GM12878 (cell line): ENCODE results near the gene SYT1. TPM values are rescaled to one million over a fixed set of nuclear protein-coding genes. Genes with fewer than 3 reads are reported as not detected.

Experiments
- ATAC-seq: fragments of 200-7000 bp; cut with Tn5 transposase; 3 replicates; pipeline ENCODE4 v1.9.1; 2020; ENCODE audit warnings: mild to moderate bottlenecking, moderate library complexity
- BruUV-seq: library from RNA; stranded (reverse); fragments of 400-500 nt; replicated peaks from 2 replicates; lab custom pipeline; 2021; lab: Mats Ljungman, UMichigan
- CTCF ChIA-PET: fragments of 300-600 bp; sonication (Branson Sonifier 250); formaldehyde crosslinking; extraction: SDS; loops from one replicate; lab custom pipeline; 2021; ENCODE audit warnings: inconsistent platforms; lab: Yijun Ruan, JAX
- POLR2A ChIA-PET: fragments of 350-600 bp; formaldehyde crosslinking; extraction: SDS; loops from one replicate; lab custom pipeline; 2021; ENCODE audit warnings: inconsistent platforms; lab: Charles Lee
- RAD21 ChIA-PET: fragments of 300-600 bp; sonication (Branson Sonifier 250); formaldehyde crosslinking; loops from one replicate; lab custom pipeline; 2023; ENCODE audit warnings: antibody characterized with exemption; ENCODE audit not compliant: unreplicated experiment; lab: Charles Lee
- SMC1A ChIA-PET: fragments of 300-600 bp; sonication (Branson Sonifier 250); formaldehyde crosslinking; loops from one replicate; lab custom pipeline; 2023; ENCODE audit not compliant: unreplicated experiment, uncharacterized antibody; lab: Charles Lee
- DNase-seq: peaks from one replicate; pipeline ENCODE4 v3.0.0-alpha.2; 2011; ENCODE audit warnings: low read depth, low spot score
- FAIRE-seq: peaks from 3 replicates; lab custom pipeline; 2011; peaks lifted over from hg19 to GRCh38; lab: Jason Lieb, UNC
- H2AFZ ChIP-seq: 2 replicates; pipeline ENCODE4 v1.6.0; 2011; ENCODE audit warnings: low read depth, low read length, control low read depth; ENCODE audit not compliant: control insufficient read depth
- H3K27ac ChIP-seq: 2 replicates; pipeline ENCODE4 v1.5.1; 2011; ENCODE audit warnings: control low read depth; ENCODE audit not compliant: control insufficient read depth, insufficient read depth
- H3K27me3 ChIP-seq, 2 experiments: replicated peaks in 1 of 2; 2 replicates each; pipeline versions ENCODE4 v1.6.0 to v1.6.1; 2011; ENCODE audit warnings: low read length in 1 of 2; ENCODE audit not compliant: control insufficient read depth in 2 of 2, insufficient read depth in 2 of 2
- H3K36me3 ChIP-seq, 2 experiments: 2 replicates each; pipeline ENCODE4 v1.5.1; 2011; ENCODE audit warnings: low read length in 1 of 2; ENCODE audit not compliant: control insufficient read depth in 2 of 2, insufficient read depth in 2 of 2
- H3K4me1 ChIP-seq: 2 replicates; pipeline ENCODE4 v1.6.1; 2011; ENCODE audit warnings: mild to moderate bottlenecking, low read length, moderate library complexity, mixed read lengths; ENCODE audit not compliant: control insufficient read depth, insufficient read depth
- H3K4me2 ChIP-seq: 2 replicates; pipeline ENCODE4 v1.6.0; 2011; ENCODE audit warnings: control low read depth; ENCODE audit not compliant: control insufficient read depth, insufficient read depth
- H3K4me3 ChIP-seq: fragments of 200-600 bp; sonication (generic); 2 replicates; pipeline ENCODE4 v1.5.1; 2016
- H3K79me2 ChIP-seq: 2 replicates; pipeline ENCODE4 v1.6.0; 2011; ENCODE audit warnings: low read length; ENCODE audit not compliant: control insufficient read depth, insufficient read depth
- H3K9ac ChIP-seq: 2 replicates; pipeline ENCODE4 v1.8.0; 2011; ENCODE audit warnings: low read length, control low read depth, mixed read lengths; ENCODE audit not compliant: control insufficient read depth, insufficient read depth
- H3K9me3 ChIP-seq: replicated peaks from 3 replicates; pipeline ENCODE4 v1.5.1; 2011; ENCODE audit warnings: mild to moderate bottlenecking, low read length; ENCODE audit not compliant: control insufficient read depth, insufficient read depth
- H4K20me1 ChIP-seq: 2 replicates; pipeline ENCODE4 v1.6.0; 2011; ENCODE audit not compliant: control insufficient read depth, insufficient read depth
- BRCA1 ChIP-seq: IDR thresholded peaks from 2 replicates; pipeline ENCODE4 v1.6.1; 2011; ENCODE audit warnings: low read depth, low read length, improper control_type of control experiment
- DPF2 ChIP-seq: fragments of 450-650 bp; IDR thresholded peaks from 2 replicates; pipeline ENCODE4 v1.6.1; 2017; ENCODE audit warnings: mild to moderate bottlenecking
- ETV6 ChIP-seq, 2 experiments: fragments of 450-650 bp in 1 of 2; IDR thresholded peaks in 1 of 2; conservative IDR thresholded peaks in 1 of 2; 2 replicates each; pipeline ENCODE4 v1.6.1; 2014; ENCODE audit warnings: antibody characterized with exemption in 1 of 2, borderline replicate concordance in 1 of 2, low read depth in 1 of 2, mild to moderate bottlenecking in 1 of 2, moderate library complexity in 1 of 2
- GABPA ChIP-seq: IDR thresholded peaks from 2 replicates; pipeline ENCODE4 v1.6.1; 2014; ENCODE audit warnings: antibody characterized with exemption, low read depth, mild to moderate bottlenecking, inconsistent platforms
- GATAD2B ChIP-seq: fragments of 450-650 bp; conservative IDR thresholded peaks from 2 replicates; pipeline ENCODE4 v1.6.1; 2017; ENCODE audit warnings: low read depth, mild to moderate bottlenecking, moderate library complexity
- JUND ChIP-seq: IDR thresholded peaks from 2 replicates; pipeline ENCODE4 v1.6.1; 2012; ENCODE audit warnings: low read depth, mild to moderate bottlenecking, low read length, improper control_type of control experiment, moderate library complexity
- KDM1A ChIP-seq: fragments of 200-600 bp; sonication (generic); IDR thresholded peaks from 2 replicates; pipeline ENCODE4 v1.6.1; 2016; ENCODE audit warnings: borderline replicate concordance
- MEF2B ChIP-seq: fragments of 450-650 bp; IDR thresholded peaks from 2 replicates; pipeline ENCODE4 v1.6.1; 2018; ENCODE audit warnings: mild to moderate bottlenecking, moderate library complexity; ENCODE audit not compliant: partially characterized antibody, poor library complexity, severe bottlenecking
- NFIC ChIP-seq: IDR thresholded peaks from 2 replicates; pipeline ENCODE4 v1.6.1; 2012; ENCODE audit warnings: low read depth, mild to moderate bottlenecking, inconsistent platforms, low read length, moderate library complexity
- NFYA ChIP-seq: IDR thresholded peaks from 2 replicates; pipeline ENCODE4 v1.6.1; 2011; ENCODE audit warnings: low read depth, mild to moderate bottlenecking, low read length, improper control_type of control experiment, borderline replicate concordance
- NR2C1 ChIP-seq: fragments of 450-650 bp; IDR thresholded peaks from 2 replicates; pipeline ENCODE4 v1.6.1; 2017; ENCODE audit warnings: antibody characterized with exemption, mild to moderate bottlenecking, moderate library complexity
- SREBF1 ChIP-seq: IDR thresholded peaks from 2 replicates; pipeline ENCODE4 v1.6.1; 2012; ENCODE audit warnings: mild to moderate bottlenecking, low read length
- SREBF2 ChIP-seq: IDR thresholded peaks from 2 replicates; pipeline ENCODE4 v1.6.1; 2012; ENCODE audit warnings: mild to moderate bottlenecking, low read length
- YBX1 ChIP-seq: fragments of 450-650 bp; IDR thresholded peaks from 2 replicates; pipeline ENCODE4 v1.6.1; 2016; ENCODE audit warnings: antibody characterized with exemption
- YY1 ChIP-seq: IDR thresholded peaks from 2 replicates; pipeline ENCODE4 v1.6.1; 2011; ENCODE audit warnings: low read depth, mild to moderate bottlenecking, low read length
- ZBED1 ChIP-seq: IDR thresholded peaks from 2 replicates; pipeline ENCODE4 v1.6.1; 2016; ENCODE audit warnings: borderline replicate concordance
- ZBTB11 ChIP-seq: fragments of 450-650 bp; formaldehyde crosslinking; IDR thresholded peaks from 2 replicates; pipeline ENCODE4 v1.5.0; 2022; ENCODE audit warnings: mild to moderate bottlenecking, missing genetic modification characterization
- ZBTB33 ChIP-seq: fragments of 450-650 bp; IDR thresholded peaks from 2 replicates; pipeline ENCODE4 v1.6.1; 2017; ENCODE audit warnings: mild to moderate bottlenecking
- WGBS: methylation state at CpG from one replicate; pipeline ENCODE4 v1.1.6; 2016; ENCODE audit warnings: low lambda C conversion rate; ENCODE audit not compliant: insufficient replicate concordance, insufficient coverage; ENCODE audit errors: missing lambda C conversion rate; 5-methylcytosine and 5-hydroxymethylcytosine counted together
- in situ Hi-C: fragments of 300-500 bp; cut with MboI; formaldehyde crosslinking; loops from 9 replicates; pipeline ENCODE4 v1.14.3; 2018; ENCODE audit warnings: mixed read lengths
- intact Hi-C: fragments of 100-400 bp; cut with micrococcal nuclease; formaldehyde crosslinking; loops from one replicate; pipeline ENCODE4 v1.14.2; 2022; ENCODE audit not compliant: unreplicated experiment
- polyA plus RNA-seq, 11 experiments: library from polyadenylated mRNA; depleted of rRNA in 4 of 11; unstranded in 6 of 11; stranded (reverse) in 5 of 11; fragments of >200 nt; fragmentation: Nextera tagmentation in 4 of 11; fragmentation: Illumina TruSeq in 1 of 11; extraction: Ambion mirVana in 4 of 11; extraction: Trizol in 1 of 11; gene quantifications; 1 replicate in 1 of 11; 2 replicates in 10 of 11; pipeline versions ENCODE4 v1.2.1 to v1.2.3, GENCODE V29; 2011 to 2016; ENCODE audit warnings: inconsistent platforms in 2 of 11, missing spikeins in 2 of 11, low read depth in 1 of 11
- total RNA-seq, 4 experiments: library from RNA; depleted of rRNA in 3 of 4; stranded (reverse); fragments of >200 nt in 3 of 4; fragmentation: Illumina TruSeq in 1 of 4; extraction: Trizol in 1 of 4; gene quantifications; 2 replicates each; pipeline versions ENCODE4 v1.2.1 to v1.2.3, GENCODE V29; 2013 to 2021
- TF ChIP-seq, protein P1 (sequence below): fragments of 150-350 bp; IDR thresholded peaks from 2 replicates; pipeline ENCODE4 v1.6.1; 2014; ENCODE audit warnings: mild to moderate bottlenecking, low read depth, low read length

The SYT1 gene
- total and polyA plus RNA-seq, 10 of the 15 experiments (the other 5 are each of a cell fraction or from before 2014, with no cell fraction given) = 0.10 to 0.28 TPM; not detected in 8

GRCh38 chr12:79267580-79267979, 403.0 kb downstream of the SYT1 start (continued):
- TF ChIP-seq NFIC (no peak), SREBF2 (no peak), YBX1 (no peak), SREBF1 (no peak), JUND (no peak), YY1 (no peak)

GRCh38 chr12:79274501-79275064, 410.0 kb downstream of the SYT1 start:
- intact Hi-C loops = no loop called here
- ChIA-PET SMC1A (no interaction called here), CTCF (no interaction called here), RAD21 (no interaction called here), POLR2A (no interaction called here)
- H3K9me3 ChIP-seq = no peaks in the 10 kb centered on the region
- ATAC-seq (peak; percentile 56), FAIRE-seq (no peak), DNase-seq (no peak)
- H3K79me2 ChIP-seq = no peaks in the 10 kb centered on the region
- H4K20me1 ChIP-seq = no peaks in the 10 kb centered on the region
- H3K9ac ChIP-seq = no peak overlapping the region
- 39% methylated on average over 3 of the region's 4 CpGs for WGBS
- in situ Hi-C loops = no loop called here
- no peaks in the 10 kb centered on the region for H3K27me3 ChIP-seq
- no peak overlapping the region for H2AFZ ChIP-seq
- no TSS peak for BruUV-seq
- H3K4me1 ChIP-seq = no peaks in the 10 kb centered on the region
- no peaks in the 10 kb centered on the region for H3K36me3 ChIP-seq
- no peak overlapping the region for H3K27ac ChIP-seq
- H3K4me3 ChIP-seq = no peak overlapping the region
- no peak overlapping the region for H3K4me2 ChIP-seq
- TF ChIP-seq ZBED1 (no peak), ZBTB33 (no peak), NR2C1 (no peak), MEF2B (no peak), ZBTB11 (CRISPR knock-in tag) (no peak), DPF2 (no peak), KDM1A (no peak), GATAD2B (no peak), NFYA (no peak), BRCA1 (no peak), ETV6 (conservative IDR thresholded peaks at IDR 0.05 in 1 of 2, IDR thresholded peaks at IDR 0.05 in 1 of 2; ENCODE audit: borderline replicate concordance in 1 of 2, low read depth in 1 of 2) (no peak), GABPA (no peak)
- TF ChIP-seq, protein P1, sequence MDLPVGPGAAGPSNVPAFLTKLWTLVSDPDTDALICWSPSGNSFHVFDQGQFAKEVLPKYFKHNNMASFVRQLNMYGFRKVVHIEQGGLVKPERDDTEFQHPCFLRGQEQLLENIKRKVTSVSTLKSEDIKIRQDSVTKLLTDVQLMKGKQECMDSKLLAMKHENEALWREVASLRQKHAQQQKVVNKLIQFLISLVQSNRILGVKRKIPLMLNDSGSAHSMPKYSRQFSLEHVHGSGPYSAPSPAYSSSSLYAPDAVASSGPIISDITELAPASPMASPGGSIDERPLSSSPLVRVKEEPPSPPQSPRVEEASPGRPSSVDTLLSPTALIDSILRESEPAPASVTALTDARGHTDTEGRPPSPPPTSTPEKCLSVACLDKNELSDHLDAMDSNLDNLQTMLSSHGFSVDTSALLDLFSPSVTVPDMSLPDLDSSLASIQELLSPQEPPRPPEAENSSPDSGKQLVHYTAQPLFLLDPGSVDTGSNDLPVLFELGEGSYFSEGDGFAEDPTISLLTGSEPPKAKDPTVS = no peak
